Measurements from ENCODE around the gene ARPC4.

Gene ARPC4

GRCh38 chr3:9812870-9813483 lies 20.1 kb downstream of the ARPC4 start:
- Mint-ChIP-seq H3K27ac (no peak overlapping the region), H3K4me3 (no peak overlapping the region), H3K27me3 (ENCODE audit: low read depth, poor library complexity) (peaks cover 4% of the 10 kb centered on the region), H3K9me3 (no peaks in the 10 kb centered on the region), H3K36me3 (ENCODE audit: low read depth) (peaks cover 6% of the 10 kb centered on the region), H3K4me1 (peaks cover 31% of the 10 kb centered on the region)
- no peak for DNase-seq
- TF ChIP-seq CTCF (IDR thresholded peaks at IDR 0.05) = no peak

GRCh38 chr3:9815986-9816385 lies 23.1 kb downstream of the ARPC4 start:
- Mint-ChIP-seq H3K27ac (no peak overlapping the region), H3K4me3 (no peak overlapping the region), H3K27me3 (ENCODE audit: low read depth, poor library complexity) (peaks cover 3% of the 10 kb centered on the region), H3K36me3 (ENCODE audit: low read depth) (peaks cover 15% of the 10 kb centered on the region), H3K4me1 (peaks cover 9% of the 10 kb centered on the region), H3K9me3 (no peaks in the 10 kb centered on the region)
- no peak for DNase-seq
- no peak for TF ChIP-seq CTCF (IDR thresholded peaks at IDR 0.05)

- Mint-ChIP-seq H3K27ac (no peak overlapping the region), H3K36me3 (ENCODE audit: low read depth) (peaks cover 19% of the 10 kb centered on the region), H3K9me3 (no peaks in the 10 kb centered on the region), H3K27me3 (ENCODE audit: low read depth, poor library complexity) (peaks cover 3% of the 10 kb centered on the region), H3K4me1 (no peaks in the 10 kb centered on the region), H3K4me3 (no peak overlapping the region)
- no peak for TF ChIP-seq CTCF (IDR thresholded peaks at IDR 0.05)
- no peak for DNase-seq
These were observed 24.6 kb downstream of the ARPC4 start for GRCh38 chr3:9817436-9817835.

GRCh38 chr3:9818666-9819335 lies 25.9 kb downstream of the ARPC4 start:
- DNase-seq = no peak
- no peak for TF ChIP-seq CTCF (IDR thresholded peaks at IDR 0.05)
- H3K27ac Mint-ChIP-seq = no peak overlapping the region
- no peak overlapping the region for H3K4me3 Mint-ChIP-seq
- no peaks in the 10 kb centered on the region for H3K4me1 Mint-ChIP-seq
- peaks cover 13% of the 10 kb centered on the region for H3K36me3 Mint-ChIP-seq (ENCODE audit: low read depth)
- H3K27me3 Mint-ChIP-seq (ENCODE audit: low read depth, poor library complexity) = peaks cover 3% of the 10 kb centered on the region
- no peaks in the 10 kb centered on the region for H3K9me3 Mint-ChIP-seq

GRCh38 chr3:9820543-9820942 lies 27.7 kb downstream of the ARPC4 start:
- Mint-ChIP-seq H3K27me3 (ENCODE audit: low read depth, poor library complexity) (peaks cover 3% of the 10 kb centered on the region), H3K27ac (peak overlapping the region; percentile 8), H3K36me3 (ENCODE audit: low read depth) (peaks cover 13% of the 10 kb centered on the region), H3K9me3 (no peaks in the 10 kb centered on the region), H3K4me1 (no peaks in the 10 kb centered on the region), H3K4me3 (no peak overlapping the region)
- no peak for TF ChIP-seq CTCF (IDR thresholded peaks at IDR 0.05)
- DNase-seq = no peak

- peak; percentile 18 for TF ChIP-seq CTCF (IDR thresholded peaks at IDR 0.05)
- Mint-ChIP-seq H3K4me1 (no peaks in the 10 kb centered on the region), H3K27ac (peak overlapping the region; percentile 8), H3K9me3 (no peaks in the 10 kb centered on the region), H3K4me3 (no peak overlapping the region), H3K27me3 (ENCODE audit: low read depth, poor library complexity) (peaks cover 3% of the 10 kb centered on the region), H3K36me3 (ENCODE audit: low read depth) (peaks cover 13% of the 10 kb centered on the region)
- DNase-seq = no peak
These were observed 28.1 kb downstream of the ARPC4 start for GRCh38 chr3:9820946-9821345.

Measured in nephron progenitor cell (in vitro differentiated cells).